K562 (cell line): ENCODE data around the gene SERPINA9. TPM values are rescaled to one million over a fixed set of nuclear protein-coding genes. Genes with fewer than 3 reads are reported as not detected.

ENCODE experiments used
- ATAC-seq: fragments of 200-7000 bp; cut with Tn5 transposase; 3 replicates; pipeline ENCODE4 v1.9.1; 2020; ENCODE audit warnings: moderate library complexity
- BruUV-seq: library from RNA; stranded (reverse); fragments of 400-500 nt; replicated peaks from 2 replicates; lab custom pipeline; 2021; lab: Mats Ljungman, UMichigan
- CTCF ChIA-PET: fragments of 300-600 bp; formaldehyde crosslinking; extraction: SDS; loops from one replicate; lab custom pipeline; 2021; ENCODE audit warnings: low intra/inter-chr PET ratio; lab: Yijun Ruan, JAX
- POLR2A ChIA-PET: fragments of 300-600, 350-650 bp; sonication (Branson Sonifier 250); formaldehyde crosslinking; extraction: SDS; loops from one replicate; lab custom pipeline; 2021; ENCODE audit warnings: antibody characterized with exemption, inconsistent platforms; lab: Yijun Ruan, JAX
- DNase-seq, 4 experiments: peaks; one replicate each; pipeline versions ENCODE4 v3.0.0 to v3.0.0-alpha.2; 2011 to 2018; ENCODE audit warnings: low spot score in 3 of 4, mixed read lengths in 3 of 4; ENCODE audit errors: extremely low read depth in 1 of 4
- FAIRE-seq: peaks from 2 replicates; lab custom pipeline; 2011; peaks lifted over from hg19 to GRCh38; lab: Jason Lieb, UNC
- H2AFZ ChIP-seq: 2 replicates; pipeline ENCODE4 v1.6.0; 2011; ENCODE audit warnings: low read depth, low read length, control low read depth, inconsistent platforms
- H3K27ac ChIP-seq: fragments of 200-600 bp; 3 replicates; pipeline ENCODE4 v1.8.0; 2011; ENCODE audit warnings: low read depth, mild to moderate bottlenecking, control low read depth, inconsistent platforms, low read length, moderate library complexity, mixed read lengths; ENCODE audit errors: extremely low read depth
- H3K27me3 ChIP-seq, 2 experiments: fragments of 300-600 bp in 1 of 2; 2 replicates in 1 of 2; 3 replicates in 1 of 2; pipeline versions ENCODE4 v1.6.0 to v1.8.0; 2011; ENCODE audit warnings: inconsistent platforms in 2 of 2, low read length in 2 of 2, mild to moderate bottlenecking in 1 of 2, mixed read lengths in 1 of 2, moderate library complexity in 1 of 2; ENCODE audit not compliant: control insufficient read depth in 2 of 2, insufficient read depth in 2 of 2
- H3K36me3 ChIP-seq: fragments of 300-600 bp; 3 replicates; pipeline ENCODE4 v1.8.0; 2011; ENCODE audit warnings: mild to moderate bottlenecking, low read length, inconsistent platforms; ENCODE audit not compliant: control insufficient read depth, insufficient read depth
- H3K4me1 ChIP-seq, 2 experiments: fragments of 200-600 bp in 1 of 2; replicated peaks in 1 of 2; 2 replicates in 1 of 2; 3 replicates in 1 of 2; pipeline versions ENCODE4 v1.5.1 to v1.8.0; 2011; ENCODE audit warnings: inconsistent platforms in 2 of 2, low read length in 2 of 2, mild to moderate bottlenecking in 1 of 2, mixed read lengths in 1 of 2, moderate library complexity in 1 of 2; ENCODE audit not compliant: control insufficient read depth in 2 of 2, insufficient read depth in 2 of 2
- H3K4me2 ChIP-seq: 2 replicates; pipeline ENCODE4 v1.6.1; 2011; ENCODE audit warnings: low read length, control low read depth, inconsistent platforms, mixed read lengths; ENCODE audit not compliant: insufficient read depth
- H3K4me3 ChIP-seq: fragments of 200-600 bp; sonication (generic), shearing (Covaris generic); 2 replicates; pipeline ENCODE4 v1.5.1; 2016; ENCODE audit warnings: control low read depth, inconsistent platforms
- H3K79me2 ChIP-seq: fragments of 200-600 bp; 3 replicates; pipeline ENCODE4 v1.8.0; 2011; ENCODE audit warnings: low read length, inconsistent platforms; ENCODE audit not compliant: control insufficient read depth, insufficient read depth
- H3K9ac ChIP-seq, 2 experiments: 2 replicates each; pipeline versions ENCODE4 v1.6.0 to v1.6.1; 2011; ENCODE audit warnings: low read depth in 2 of 2, low read length in 2 of 2, control low read depth in 1 of 2, inconsistent platforms in 1 of 2, mild to moderate bottlenecking in 1 of 2, mixed read lengths in 1 of 2; ENCODE audit not compliant: insufficient read depth in 1 of 2
- H3K9me1 ChIP-seq: one replicate; pipeline ENCODE4 v1.6.0; 2011; ENCODE audit warnings: inconsistent platforms, mild to moderate bottlenecking, low read length, moderate library complexity; ENCODE audit not compliant: control insufficient read depth, insufficient read depth
- H3K9me3 ChIP-seq: replicated peaks from 2 replicates; pipeline ENCODE4 v1.5.1; 2011; ENCODE audit warnings: low read depth, low read length, inconsistent platforms; ENCODE audit not compliant: control insufficient read depth, insufficient read depth
- H4K20me1 ChIP-seq: replicated peaks from 2 replicates; pipeline ENCODE4 v1.6.1; 2011; ENCODE audit warnings: low read length, inconsistent platforms, mixed read lengths; ENCODE audit not compliant: control insufficient read depth, insufficient read depth
- CBX8 ChIP-seq: fragments of 200-600 bp; sonication (generic); IDR thresholded peaks from 2 replicates; pipeline ENCODE4 v1.6.1; 2012; ENCODE audit warnings: borderline replicate concordance, mixed run types, low read depth, mild to moderate bottlenecking, moderate library complexity, mixed read lengths, low read length, control low read depth, inconsistent platforms; ENCODE audit not compliant: poor library complexity, severe bottlenecking; ENCODE audit errors: extremely low read depth
- ETS2 ChIP-seq: IDR thresholded peaks from 2 replicates; pipeline ENCODE4 v1.6.1; 2016; ENCODE audit warnings: borderline replicate concordance, missing genetic modification characterization, mild to moderate bottlenecking, moderate library complexity, missing compliant biosample characterization; ENCODE audit not compliant: poor library complexity, severe bottlenecking
- ID3 ChIP-seq, 2 experiments: fragments of 250-450 bp in 1 of 2; fragments of 450-650 bp in 1 of 2; sonication (Bioruptor Pico) in 1 of 2; IDR thresholded peaks; 2 replicates each; pipeline versions ENCODE4 v1.6.1 to v1.8.0; 2016 to 2021; ENCODE audit warnings: mild to moderate bottlenecking in 2 of 2, moderate library complexity in 2 of 2, missing compliant biosample characterization in 1 of 2, missing genetic modification characterization in 1 of 2
- MAFK ChIP-seq: IDR thresholded peaks from 2 replicates; pipeline ENCODE4 v1.6.1; 2011; ENCODE audit warnings: low read length, improper control_type of control experiment
- NONO ChIP-seq, 2 experiments: fragments of 200-400 bp in 1 of 2; fragments of 450-650 bp in 1 of 2; formaldehyde crosslinking in 1 of 2; IDR thresholded peaks; 2 replicates each; pipeline ENCODE4 v1.6.1; 2017; ENCODE audit warnings: low read depth in 2 of 2, mild to moderate bottlenecking in 2 of 2, moderate library complexity in 2 of 2, low read length in 1 of 2
- PKNOX1 ChIP-seq: fragments of 450-650 bp; IDR thresholded peaks from 2 replicates; pipeline ENCODE4 v1.6.1; 2016
- POLR2B ChIP-seq: fragments of 450-650 bp; IDR thresholded peaks from 2 replicates; pipeline ENCODE4 v1.6.1; 2018; ENCODE audit warnings: low read depth; ENCODE audit not compliant: partially characterized antibody
- SAFB ChIP-seq: fragments of 200-400 bp; formaldehyde crosslinking; IDR thresholded peaks from 2 replicates; pipeline ENCODE4 v1.6.1; 2017; ENCODE audit warnings: low read depth, low read length, borderline replicate concordance
- WGBS: fragments of 100-300 bp; shearing (Covaris generic); methylation state at CpG from one replicate; pipeline ENCODE4 v1.1.6; 2016; ENCODE audit warnings: low coverage, mixed read lengths; ENCODE audit not compliant: insufficient coverage; ENCODE audit errors: missing lambda C conversion rate; 5-methylcytosine and 5-hydroxymethylcytosine counted together
- in situ Hi-C: fragments of 300-500 bp; cut with MboI; formaldehyde crosslinking; loops from 4 replicates; pipeline ENCODE4 v1.15.0; 2018; ENCODE audit warnings: inconsistent platforms, mixed read lengths
- intact Hi-C: fragments of 100-400 bp; cut with micrococcal nuclease; formaldehyde crosslinking; loops from 2 replicates; pipeline ENCODE4 v1.14.2; 2022
- polyA plus RNA-seq, 8 experiments: library from polyadenylated mRNA; depleted of rRNA in 4 of 8; stranded (reverse) in 5 of 8; unstranded in 3 of 8; fragments of >200 nt; fragmentation: Nextera tagmentation in 2 of 8; fragmentation: Illumina TruSeq in 1 of 8; extraction: Ambion mirVana in 2 of 8; extraction: Trizol in 1 of 8; gene quantifications; 2 replicates each; pipeline versions ENCODE4 v1.2.1 to v1.2.3, GENCODE V29; 2011 to 2014; ENCODE audit warnings: inconsistent platforms in 1 of 8, missing spikeins in 1 of 8
- total RNA-seq, 7 experiments: library from RNA; depleted of rRNA in 6 of 7; stranded (reverse); fragments of >200 nt in 6 of 7; fragmentation: Illumina TruSeq in 2 of 7; extraction: Trizol in 2 of 7; gene quantifications; 2 replicates each; pipeline versions ENCODE4 v1.2.1 to v1.2.3, GENCODE V29; 2011 to 2021; ENCODE audit warnings: low replicate concordance in 1 of 7

The SERPINA9 gene
- total and polyA plus RNA-seq, 9 of the 15 experiments (the other 6 are each of a cell fraction or from before 2014, with no cell fraction given) = not detected

GRCh38 chr14:94462763-94463572 lies 13.0 kb downstream of the SERPINA9 start:
- CTCF ChIA-PET = no interaction called here
- intact Hi-C loops = no loop called here
- Histone ChIP-seq H2AFZ (no peak overlapping the region), H3K36me3 (no peaks in the 10 kb centered on the region), H3K9ac (no peak overlapping the region), H3K27me3 (no peaks in the 10 kb centered on the region), H4K20me1 (no peaks in the 10 kb centered on the region), H3K4me3 (no peak overlapping the region)
- ATAC-seq = no peak
- POLR2A ChIA-PET = no interaction called here
- FAIRE-seq = no peak
- 0% methylated on average over 6 of the region's 7 CpGs for WGBS
- no TSS peak for BruUV-seq
- TF ChIP-seq PKNOX1 = no peak
- no peak for TF ChIP-seq NONO (IDR thresholded peaks at IDR 0.05; ENCODE audit: low read depth in 2 of 2, low read length in 1 of 2)
- no peak for TF ChIP-seq CBX8
- TF ChIP-seq POLR2B = no peak
- TF ChIP-seq SAFB = no peak
- TF ChIP-seq ETS2 = no peak
- no peak for TF ChIP-seq MAFK
- TF ChIP-seq ID3 (CRISPR knock-in tag; IDR thresholded peaks at IDR 0.05) = no peak
- no peak for TF ChIP-seq ID3 (tag; IDR thresholded peaks at IDR 0.05)
- TF ChIP-seq, all 486 proteins: peak for 0
- Histone ChIP-seq H3K4me2 (no peak overlapping the region), H3K4me1 (no peaks in the 10 kb centered on the region), H3K9me1 (no peaks in the 10 kb centered on the region), H3K27ac (no peak overlapping the region), H3K79me2 (no peaks in the 10 kb centered on the region), H3K9me3 (no peaks in the 10 kb centered on the region)
- no peak for DNase-seq
- in situ Hi-C loops = no loop called here
